Measurements from ENCODE around the gene SYT11. TPM values are rescaled to one million over a fixed set of nuclear protein-coding genes. Genes with fewer than 3 reads are reported as not detected.
"Not testable (repeated sequence)": the region's sequence is repeated elsewhere in the genome, so short reads cannot be mapped to it uniquely, and the experiment has no call there.

SYT11 gene, protein sequence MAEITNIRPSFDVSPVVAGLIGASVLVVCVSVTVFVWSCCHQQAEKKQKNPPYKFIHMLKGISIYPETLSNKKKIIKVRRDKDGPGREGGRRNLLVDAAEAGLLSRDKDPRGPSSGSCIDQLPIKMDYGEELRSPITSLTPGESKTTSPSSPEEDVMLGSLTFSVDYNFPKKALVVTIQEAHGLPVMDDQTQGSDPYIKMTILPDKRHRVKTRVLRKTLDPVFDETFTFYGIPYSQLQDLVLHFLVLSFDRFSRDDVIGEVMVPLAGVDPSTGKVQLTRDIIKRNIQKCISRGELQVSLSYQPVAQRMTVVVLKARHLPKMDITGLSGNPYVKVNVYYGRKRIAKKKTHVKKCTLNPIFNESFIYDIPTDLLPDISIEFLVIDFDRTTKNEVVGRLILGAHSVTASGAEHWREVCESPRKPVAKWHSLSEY
- 17.8 and 18.5 TPM in 2 replicates for total RNA-seq

DNA sequence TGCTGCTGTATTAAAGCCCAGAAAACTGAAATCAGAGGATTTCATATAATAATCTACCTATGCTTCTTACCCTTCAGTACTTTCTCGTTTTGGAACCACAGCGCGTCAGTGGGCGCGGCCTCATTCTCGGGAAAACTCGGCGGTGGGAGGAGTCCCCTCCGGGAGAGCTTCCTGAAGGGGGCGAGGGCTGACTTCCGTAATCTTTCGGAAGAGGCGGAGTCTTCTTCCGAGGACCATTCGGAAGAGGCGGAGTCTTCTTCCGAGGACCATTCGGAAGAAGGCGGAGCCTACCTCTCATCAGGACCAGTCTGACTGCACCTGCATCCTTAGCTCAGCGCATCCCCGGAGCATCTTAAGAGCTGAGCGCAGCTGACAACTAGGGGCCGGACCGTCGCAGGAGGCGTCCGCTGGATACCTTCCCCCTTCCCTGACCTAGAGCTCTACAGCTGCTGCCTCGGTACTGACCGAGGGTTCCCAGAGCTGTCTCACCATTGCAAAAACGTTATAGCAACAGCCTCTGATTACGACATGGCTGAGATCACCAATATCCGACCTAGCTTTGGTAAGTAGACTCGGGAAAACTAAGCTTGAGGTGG lies at the start of gene SYT11:
Gene SYT11 (plus strand): TSS at position 334 of the 596 bp plus-strand sequence. CDS start 195 bp downstream, at position 529.
- peak; percentile 98 for DNase-seq
- intact Hi-C loops (cut with micrococcal nuclease), result loop anchor here (1.0 to 5.0 kb wide), 6 partner anchors 75 to 597 kb away; partner anchors contain the start of genes ARHGEF2, DAP3, KHDC4 and LAMTOR2
- H3K27me3 Mint-ChIP-seq, result no peaks in the 10 kb centered on the region
- peaks cover 21% of the 10 kb centered on the region for H3K36me3 Mint-ChIP-seq (ENCODE audit: low read depth)
- H3K4me3 Mint-ChIP-seq, result peak within 1 kb of the TSS; percentile 90
- peaks cover 36% of the 10 kb centered on the region for H3K4me1 Mint-ChIP-seq
- H3K9me3 Mint-ChIP-seq, result no peaks in the 10 kb centered on the region
- peak within 1 kb of the TSS; percentile 95 for H3K27ac Mint-ChIP-seq

DNA sequence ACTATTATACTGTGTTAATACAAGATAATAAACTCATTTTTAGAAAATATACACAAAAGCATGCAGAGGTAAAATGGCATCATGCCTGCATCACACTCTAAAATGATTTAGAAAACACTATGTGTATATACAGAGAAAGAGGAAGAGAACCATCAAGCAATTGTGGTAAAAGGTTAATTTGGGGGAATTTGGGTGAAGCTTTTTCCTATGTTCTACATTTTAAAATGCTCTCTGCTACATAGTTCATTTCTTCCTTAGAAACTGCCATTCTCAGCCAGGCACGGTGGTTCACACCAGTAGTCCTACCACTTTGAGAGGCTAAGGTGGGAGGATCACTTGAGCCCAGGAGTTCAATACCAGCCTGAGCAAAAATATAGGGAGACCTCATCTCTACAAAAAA lies 46.5 kb upstream of the SYT11 start:
- H3K4me3 Mint-ChIP-seq, result no peak overlapping the region
- intact Hi-C loops (cut with micrococcal nuclease), result no loop called here
- no peaks in the 10 kb centered on the region for H3K27me3 Mint-ChIP-seq
- H3K4me1 Mint-ChIP-seq, result peaks cover 5% of the 10 kb centered on the region
- no peaks in the 10 kb centered on the region for H3K9me3 Mint-ChIP-seq
- no peak for DNase-seq
- peaks cover 37% of the 10 kb centered on the region for H3K36me3 Mint-ChIP-seq (ENCODE audit: low read depth)
- H3K27ac Mint-ChIP-seq, result no peak overlapping the region

DNA sequence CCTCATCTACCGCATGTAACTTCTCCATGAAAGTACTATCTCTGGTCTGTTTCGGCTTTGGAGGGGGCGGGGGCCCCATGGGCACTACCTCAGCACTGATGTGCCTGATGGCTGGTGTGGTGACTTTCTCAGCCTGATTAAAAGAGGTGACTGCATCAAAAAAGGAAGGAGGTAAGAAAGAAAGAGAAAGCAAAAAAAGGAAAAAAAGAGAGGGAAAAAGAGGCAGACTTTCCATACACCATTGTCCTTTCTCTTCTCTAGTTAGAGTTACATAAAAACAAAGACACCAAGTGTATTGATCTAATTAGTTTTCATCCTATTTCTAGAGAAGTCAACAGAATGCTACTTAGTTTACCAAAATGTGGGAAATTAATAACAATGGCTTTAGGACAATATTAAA lies 45.7 kb upstream of the SYT11 start:
- intact Hi-C loops (cut with micrococcal nuclease), result no loop called here
- Mint-ChIP-seq H3K4me1 (peaks cover 5% of the 10 kb centered on the region), H3K27ac (no peak overlapping the region), H3K36me3 (ENCODE audit: low read depth) (peaks cover 36% of the 10 kb centered on the region), H3K4me3 (no peak overlapping the region), H3K9me3 (no peaks in the 10 kb centered on the region), H3K27me3 (no peaks in the 10 kb centered on the region)
- DNase-seq, result no peak

DNA sequence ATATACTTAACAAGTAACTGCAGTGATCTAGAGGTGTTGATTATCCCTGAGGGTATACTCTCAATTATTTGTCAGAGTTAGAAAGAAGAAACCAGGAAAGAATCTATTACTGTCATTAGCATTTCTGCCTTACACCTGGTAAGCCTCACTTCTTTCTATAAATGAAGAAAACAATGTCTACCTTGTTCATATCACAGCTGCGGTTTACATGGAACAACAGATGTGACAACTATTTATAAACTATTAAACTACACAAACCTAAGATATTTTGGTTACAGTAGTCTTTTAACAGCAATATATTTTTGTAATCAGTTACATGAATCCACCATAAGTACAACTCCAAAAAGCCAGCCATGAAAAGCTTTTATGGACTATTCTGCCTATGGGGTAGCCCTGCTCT lies 43.0 kb upstream of the SYT11 start:
- H3K27me3 Mint-ChIP-seq, result no peaks in the 10 kb centered on the region
- H3K9me3 Mint-ChIP-seq, result no peaks in the 10 kb centered on the region
- H3K4me1 Mint-ChIP-seq, result peaks cover 3% of the 10 kb centered on the region
- DNase-seq, result no peak
- no peak overlapping the region for H3K4me3 Mint-ChIP-seq
- no peak overlapping the region for H3K27ac Mint-ChIP-seq
- intact Hi-C loops (cut with micrococcal nuclease), result no loop called here
- peaks cover 48% of the 10 kb centered on the region for H3K36me3 Mint-ChIP-seq (ENCODE audit: low read depth)

DNA sequence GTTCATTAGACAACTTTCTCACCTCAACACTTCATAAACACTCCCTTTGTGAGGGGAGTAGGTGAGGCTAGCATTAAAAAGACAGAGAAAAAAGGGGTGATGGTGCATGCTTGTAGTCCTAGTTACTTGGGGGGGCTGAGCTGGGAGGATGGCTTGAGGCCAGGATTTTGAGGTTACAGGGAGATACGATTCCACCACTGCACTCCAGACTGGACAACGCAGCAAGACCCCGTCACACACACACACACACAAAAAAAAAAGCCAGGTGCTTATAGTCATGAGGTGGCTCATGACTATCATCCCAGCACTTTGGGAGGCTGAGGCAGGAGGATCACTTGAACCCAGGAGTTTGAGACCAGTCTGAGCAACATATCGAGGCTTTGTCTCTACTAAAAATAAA lies 31.9 kb upstream of the SYT11 start:
- H3K36me3 Mint-ChIP-seq (ENCODE audit: low read depth), result peaks cover 29% of the 10 kb centered on the region
- no peaks in the 10 kb centered on the region for H3K4me1 Mint-ChIP-seq
- H3K4me3 Mint-ChIP-seq, result no peak overlapping the region
- H3K27me3 Mint-ChIP-seq, result no peaks in the 10 kb centered on the region
- H3K27ac Mint-ChIP-seq, result no peak overlapping the region
- no peaks in the 10 kb centered on the region for H3K9me3 Mint-ChIP-seq
- intact Hi-C loops (cut with micrococcal nuclease), result no loop called here
- no peak for DNase-seq

DNA sequence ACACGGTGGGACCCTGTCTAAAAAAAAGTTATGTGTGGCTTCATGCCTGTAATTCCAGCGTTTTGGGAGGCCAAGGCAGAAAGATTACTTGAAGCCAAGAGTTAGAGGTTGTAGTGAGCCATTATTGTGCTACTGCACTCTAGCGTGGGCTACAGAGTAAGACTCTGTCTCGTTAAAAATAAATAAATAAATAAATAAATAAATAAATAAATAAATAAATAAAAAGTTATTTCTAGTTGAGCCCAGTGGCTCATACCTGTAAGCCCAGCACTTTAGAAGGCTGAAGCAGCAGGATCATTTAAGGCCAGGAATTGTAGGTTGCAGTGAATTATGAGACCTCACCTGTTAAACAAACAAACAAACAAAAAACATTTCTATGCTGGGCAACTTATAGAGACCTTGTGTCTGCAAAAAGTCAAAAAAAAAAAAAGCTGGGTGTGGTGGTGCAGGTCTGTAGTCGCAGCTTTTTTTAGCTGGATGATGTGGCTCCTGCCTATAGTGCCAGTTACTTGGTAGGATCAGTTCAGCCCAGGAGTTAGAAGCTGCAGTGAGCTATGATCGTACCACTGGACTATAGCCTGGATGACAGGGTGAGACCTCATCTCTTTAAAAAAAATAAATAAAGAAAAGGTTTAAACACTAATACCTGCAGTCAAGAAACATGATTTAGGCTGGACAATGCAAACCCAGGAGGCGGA lies 27.9 kb upstream of the SYT11 start:
- no peaks in the 10 kb centered on the region for H3K27me3 Mint-ChIP-seq
- peaks cover 25% of the 10 kb centered on the region for H3K36me3 Mint-ChIP-seq (ENCODE audit: low read depth)
- H3K4me1 Mint-ChIP-seq, result peaks cover 17% of the 10 kb centered on the region
- DNase-seq, result no peak
- no peak overlapping the region for H3K27ac Mint-ChIP-seq
- H3K9me3 Mint-ChIP-seq, result no peaks in the 10 kb centered on the region
- H3K4me3 Mint-ChIP-seq, result no peak overlapping the region
- intact Hi-C loops (cut with micrococcal nuclease), result no loop called here

DNA sequence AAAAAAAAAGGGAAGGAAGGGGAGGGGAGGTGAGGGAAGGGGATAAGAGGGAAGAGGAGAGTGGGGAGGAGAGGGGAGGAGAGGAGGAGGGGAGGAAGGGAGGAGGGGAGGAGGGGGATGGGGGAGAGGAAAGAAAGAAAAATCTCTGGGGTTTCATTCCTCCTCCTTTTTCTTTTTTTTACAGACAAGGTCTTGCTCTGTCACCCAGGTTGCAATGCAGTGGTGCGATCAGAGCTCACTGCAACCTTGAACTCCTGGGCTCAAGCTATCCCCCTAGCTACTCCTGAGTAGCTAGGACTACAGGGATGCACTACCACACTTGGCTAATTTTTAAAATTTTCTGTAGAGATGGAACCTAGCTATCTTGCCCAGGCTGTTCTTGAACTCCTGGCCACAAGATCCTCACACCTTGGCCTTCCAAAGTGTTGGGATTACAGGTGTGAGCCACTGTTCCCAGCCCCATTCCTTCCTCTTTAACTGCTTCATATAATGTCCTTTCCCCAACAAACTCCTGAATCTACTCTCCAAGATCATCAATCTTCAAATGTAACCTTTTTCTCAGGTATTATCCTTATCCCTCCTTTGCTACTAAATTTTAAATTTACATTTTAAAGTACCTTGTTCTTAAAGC lies 25.6 kb upstream of the SYT11 start:
- Mint-ChIP-seq H3K4me3 (no peak overlapping the region), H3K27ac (no peak overlapping the region), H3K27me3 (no peaks in the 10 kb centered on the region)

DNA sequence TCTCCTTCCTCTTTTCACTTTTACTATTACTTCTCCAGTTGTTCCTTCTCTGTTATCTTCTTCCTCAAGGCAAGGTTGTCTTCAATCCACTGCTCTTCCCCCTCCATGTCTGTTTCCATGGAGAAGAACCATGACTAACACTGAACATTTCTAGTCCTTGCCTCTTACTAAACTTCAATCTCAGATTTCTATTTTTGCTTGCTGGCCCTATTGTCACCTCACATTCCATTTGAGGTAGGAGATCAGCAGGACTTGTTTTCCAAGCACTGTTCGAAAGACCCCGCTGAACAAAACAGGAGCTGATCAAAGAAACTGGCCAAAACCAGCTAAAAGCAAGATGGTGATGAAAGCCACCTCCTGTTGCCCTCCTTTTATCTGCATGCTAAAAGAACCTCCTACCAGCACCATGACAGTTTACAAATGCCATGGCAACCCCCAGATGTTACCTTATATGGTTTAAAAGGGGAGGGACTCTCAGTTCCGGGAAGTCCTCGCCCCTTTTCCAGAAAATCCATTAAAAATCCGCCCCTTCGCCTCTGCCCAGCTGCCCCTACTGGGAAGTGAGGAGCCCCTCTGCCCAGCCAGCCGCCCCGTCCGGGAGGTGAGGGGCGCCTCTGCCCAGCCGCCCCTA lies 25.0 kb upstream of the SYT11 start:
- no peak overlapping the region for H3K4me3 Mint-ChIP-seq
- DNase-seq, result no peak
- peaks cover 29% of the 10 kb centered on the region for H3K36me3 Mint-ChIP-seq (ENCODE audit: low read depth)
- peaks cover 4% of the 10 kb centered on the region for H3K9me3 Mint-ChIP-seq
- peaks cover 29% of the 10 kb centered on the region for H3K4me1 Mint-ChIP-seq
- intact Hi-C loops (cut with micrococcal nuclease), result no loop called here
- H3K27me3 Mint-ChIP-seq, result no peaks in the 10 kb centered on the region
- H3K27ac Mint-ChIP-seq, result no peak overlapping the region

More for the DNA sequence above, 25.6 kb upstream of the SYT11 start:
- H3K4me1 Mint-ChIP-seq, result peaks cover 29% of the 10 kb centered on the region
- intact Hi-C loops (cut with micrococcal nuclease), result no loop called here
- peaks cover 29% of the 10 kb centered on the region for H3K36me3 Mint-ChIP-seq (ENCODE audit: low read depth)
- H3K9me3 Mint-ChIP-seq, result peaks cover 4% of the 10 kb centered on the region
- DNase-seq, result no peak

DNA sequence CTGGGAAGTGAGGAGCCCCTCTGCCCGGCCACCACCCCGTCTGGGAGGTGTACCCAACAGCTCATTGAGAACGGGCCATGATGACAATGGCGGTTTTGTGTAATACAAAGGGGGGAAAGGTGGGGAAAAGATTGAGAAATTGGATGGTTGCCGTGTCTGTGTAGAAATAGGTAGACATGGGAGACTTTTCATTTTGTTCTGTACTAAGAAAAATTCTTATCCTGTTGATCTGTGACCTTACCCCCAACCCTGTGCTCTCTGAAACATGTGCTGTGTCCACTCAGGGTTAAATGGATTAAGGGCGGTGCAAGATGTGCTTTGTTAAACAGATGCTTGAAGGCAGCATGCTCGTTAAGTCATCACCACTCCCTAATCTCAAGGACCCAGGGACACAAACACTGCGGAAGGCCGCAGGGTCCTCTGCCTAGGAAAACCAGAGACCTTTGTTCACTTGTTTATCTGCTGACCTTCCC lies 24.4 kb upstream of the SYT11 start:
- H3K4me1 Mint-ChIP-seq, result peaks cover 31% of the 10 kb centered on the region
- H3K4me3 Mint-ChIP-seq; DNase-seq; H3K27ac Mint-ChIP-seq; H3K9me3 Mint-ChIP-seq; intact Hi-C loops (cut with micrococcal nuclease); H3K27me3 Mint-ChIP-seq: not testable (repeated sequence)
- H3K36me3 Mint-ChIP-seq (ENCODE audit: low read depth), result peaks cover 30% of the 10 kb centered on the region

DNA sequence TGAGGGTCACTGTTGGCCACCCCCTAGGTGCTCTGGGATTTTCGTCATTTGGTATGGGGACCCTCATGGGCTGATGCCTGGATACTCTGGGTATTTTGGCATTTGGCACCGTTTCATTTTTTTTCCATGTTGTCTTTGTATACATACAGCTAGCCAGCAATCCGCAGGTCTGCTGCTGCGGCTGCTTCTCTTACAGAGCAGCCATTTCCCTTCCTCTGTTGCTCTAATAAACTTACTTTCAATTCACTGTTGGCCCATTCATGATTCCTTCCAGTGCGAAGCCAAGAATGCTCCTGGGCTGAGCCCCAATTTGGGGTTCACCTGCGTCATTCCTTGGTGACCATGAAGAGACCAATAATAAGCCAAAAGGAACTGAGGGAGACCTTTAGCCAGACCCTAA lies 23.8 kb upstream of the SYT11 start:
- peaks cover 31% of the 10 kb centered on the region for H3K4me1 Mint-ChIP-seq
- peaks cover 32% of the 10 kb centered on the region for H3K36me3 Mint-ChIP-seq (ENCODE audit: low read depth)
- H3K9me3 Mint-ChIP-seq, result peaks cover 4% of the 10 kb centered on the region
- H3K4me3 Mint-ChIP-seq, result no peak overlapping the region
- intact Hi-C loops (cut with micrococcal nuclease), result no loop called here
- no peak for DNase-seq
- no peaks in the 10 kb centered on the region for H3K27me3 Mint-ChIP-seq
- H3K27ac Mint-ChIP-seq, result no peak overlapping the region

DNA sequence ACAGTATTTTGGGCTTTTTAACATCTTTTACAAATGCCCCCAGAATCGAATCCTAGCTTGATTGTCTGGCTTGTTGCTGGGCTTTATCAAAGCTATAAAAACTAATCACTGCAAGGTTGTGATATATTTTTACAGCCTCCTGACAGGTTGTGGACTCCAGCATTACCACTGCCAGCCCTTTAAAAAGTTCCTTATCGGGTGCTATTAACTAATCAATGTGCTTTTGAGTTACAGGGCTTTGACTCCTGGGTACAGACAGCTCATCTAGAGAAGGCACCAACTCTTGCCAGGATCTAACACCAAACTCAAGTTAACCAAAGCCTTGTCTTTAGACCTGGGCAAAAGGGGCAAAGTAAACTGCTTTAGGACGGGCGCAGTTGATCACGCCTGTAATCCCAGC lies 19.0 kb upstream of the SYT11 start:
- intact Hi-C loops (cut with micrococcal nuclease), result no loop called here
- no peak for DNase-seq
- Mint-ChIP-seq H3K4me3 (no peak overlapping the region), H3K36me3 (ENCODE audit: low read depth) (peaks cover 47% of the 10 kb centered on the region), H3K9me3 (peaks cover 4% of the 10 kb centered on the region), H3K27me3 (no peaks in the 10 kb centered on the region), H3K27ac (no peak overlapping the region), H3K4me1 (peaks cover 35% of the 10 kb centered on the region)

DNA sequence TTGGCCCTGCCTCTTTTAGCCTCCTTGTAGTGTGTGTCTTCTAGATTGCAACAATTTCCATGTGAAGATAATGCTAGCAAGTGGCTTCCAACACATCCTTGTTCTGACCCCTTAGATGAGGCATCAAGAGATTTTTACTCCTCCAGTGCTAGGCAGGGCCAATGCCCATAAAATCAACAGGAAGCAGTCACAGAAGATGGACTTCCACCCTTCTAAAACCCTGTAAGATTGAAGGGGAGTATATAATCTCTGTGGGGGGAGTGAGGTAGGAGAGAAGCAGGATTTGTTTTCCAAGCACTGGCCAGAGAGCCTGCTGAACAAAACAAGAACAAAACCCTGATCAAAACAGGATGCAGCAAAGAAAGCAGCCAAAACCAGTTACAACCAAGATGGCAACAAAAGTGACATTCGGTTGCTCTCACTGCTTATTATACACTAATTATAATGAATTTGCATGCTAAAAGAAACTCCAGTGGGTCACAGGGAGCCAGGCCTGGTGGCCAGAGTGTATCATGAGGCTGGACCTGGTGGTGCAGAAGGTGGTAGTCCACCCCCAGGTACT lies 14.4 kb upstream of the SYT11 start:
- Mint-ChIP-seq H3K36me3 (ENCODE audit: low read depth) (peaks cover 58% of the 10 kb centered on the region), H3K9me3 (no peaks in the 10 kb centered on the region), H3K4me1 (peaks cover 33% of the 10 kb centered on the region), H3K27me3 (no peaks in the 10 kb centered on the region), H3K4me3 (no peak overlapping the region), H3K27ac (peak overlapping the region; percentile 54)
- DNase-seq, result no peak
- intact Hi-C loops (cut with micrococcal nuclease), result no loop called here
